Measurements from ENCODE around the gene ZBTB37. TPM values are rescaled to one million over a fixed set of nuclear protein-coding genes. Genes with fewer than 3 reads are reported as not detected.

ZBTB37 gene
- total RNA-seq, 1 donor from 2014 or later = 6.6 TPM

DNA sequence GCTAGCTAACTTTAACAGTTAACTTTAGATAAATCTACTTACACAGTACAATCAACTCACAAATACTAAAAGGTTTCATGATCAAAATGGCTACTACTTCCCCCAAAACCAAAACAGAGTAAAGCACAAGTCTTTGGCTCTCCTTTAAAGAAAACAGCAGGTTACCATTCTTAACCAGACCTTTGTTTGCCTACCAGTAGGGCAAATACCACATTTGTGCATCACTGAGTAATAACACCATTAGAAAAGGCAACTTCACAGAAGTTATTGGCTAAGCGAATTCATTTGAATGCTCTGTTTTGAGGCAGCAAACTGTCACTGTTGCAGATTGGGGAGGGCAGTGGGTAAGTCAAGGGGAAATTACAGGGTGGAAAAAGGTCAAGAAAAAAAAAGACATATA is 66.3 kb downstream of the ZBTB37 start:
- Histone ChIP-seq H3K9me3 (no peaks in the 10 kb centered on the region), H3K4me3 (no peak overlapping the region), H3K4me1 (no peaks in the 10 kb centered on the region), H3K27me3 (no peaks in the 10 kb centered on the region), H3K36me3 (peaks cover 0 to 11% of the 10 kb centered on the region in 2 donors), H3K27ac (no peak overlapping the region)
- intact Hi-C loops (cut with DNase I) = no loop called here
- DNase-seq (ENCODE audit: extremely low spot score in 2 of 2) = no peak
- TF ChIP-seq POLR2A (IDR thresholded peaks at IDR 0.05) = no peak
- TF ChIP-seq POLR2AphosphoS5 (IDR thresholded peaks at IDR 0.05; ENCODE audit: insufficient read depth in 1 of 2, low read depth in 1 of 2) = no peak
- TF ChIP-seq, protein P1, sequence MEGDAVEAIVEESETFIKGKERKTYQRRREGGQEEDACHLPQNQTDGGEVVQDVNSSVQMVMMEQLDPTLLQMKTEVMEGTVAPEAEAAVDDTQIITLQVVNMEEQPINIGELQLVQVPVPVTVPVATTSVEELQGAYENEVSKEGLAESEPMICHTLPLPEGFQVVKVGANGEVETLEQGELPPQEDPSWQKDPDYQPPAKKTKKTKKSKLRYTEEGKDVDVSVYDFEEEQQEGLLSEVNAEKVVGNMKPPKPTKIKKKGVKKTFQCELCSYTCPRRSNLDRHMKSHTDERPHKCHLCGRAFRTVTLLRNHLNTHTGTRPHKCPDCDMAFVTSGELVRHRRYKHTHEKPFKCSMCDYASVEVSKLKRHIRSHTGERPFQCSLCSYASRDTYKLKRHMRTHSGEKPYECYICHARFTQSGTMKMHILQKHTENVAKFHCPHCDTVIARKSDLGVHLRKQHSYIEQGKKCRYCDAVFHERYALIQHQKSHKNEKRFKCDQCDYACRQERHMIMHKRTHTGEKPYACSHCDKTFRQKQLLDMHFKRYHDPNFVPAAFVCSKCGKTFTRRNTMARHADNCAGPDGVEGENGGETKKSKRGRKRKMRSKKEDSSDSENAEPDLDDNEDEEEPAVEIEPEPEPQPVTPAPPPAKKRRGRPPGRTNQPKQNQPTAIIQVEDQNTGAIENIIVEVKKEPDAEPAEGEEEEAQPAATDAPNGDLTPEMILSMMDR (IDR thresholded peaks at IDR 0.05) = no peak

DNA sequence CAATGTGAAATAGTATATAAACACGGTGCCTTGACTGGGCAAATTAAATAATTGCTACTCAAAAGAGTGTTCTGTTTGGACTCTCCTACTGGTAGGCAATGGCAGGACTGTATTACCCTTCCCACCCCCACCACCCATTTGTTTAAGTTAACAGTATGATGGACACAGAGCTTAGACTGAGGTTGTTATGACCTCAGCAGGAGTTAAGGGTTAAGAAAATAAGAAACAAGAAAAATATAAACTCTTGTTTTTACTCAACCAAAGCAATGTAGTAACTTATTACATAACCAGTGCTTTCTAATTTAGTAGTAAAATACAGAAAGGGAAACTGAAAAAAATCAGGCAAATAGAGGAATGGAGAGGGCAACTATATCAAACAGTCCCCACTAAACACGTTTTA is 68.9 kb downstream of the ZBTB37 start:
- no peaks in the 10 kb centered on the region for H3K27me3 ChIP-seq
- H3K4me3 ChIP-seq = no peak overlapping the region
- DNase-seq (ENCODE audit: extremely low spot score in 2 of 2) = no peak
- no peak overlapping the region for H3K27ac ChIP-seq
- peaks cover 6 to 33% of the 10 kb centered on the region in 2 donors for H3K36me3 ChIP-seq
- TF ChIP-seq POLR2AphosphoS5 (IDR thresholded peaks at IDR 0.05; ENCODE audit: insufficient read depth in 1 of 2, low read depth in 1 of 2) (no peak), POLR2A (IDR thresholded peaks at IDR 0.05) (no peak)
- TF ChIP-seq, protein P1 (IDR thresholded peaks at IDR 0.05) = no peak
- intact Hi-C loops (cut with DNase I) = no loop called here
- no peaks in the 10 kb centered on the region for H3K9me3 ChIP-seq
- no peaks in the 10 kb centered on the region for H3K4me1 ChIP-seq

DNA sequence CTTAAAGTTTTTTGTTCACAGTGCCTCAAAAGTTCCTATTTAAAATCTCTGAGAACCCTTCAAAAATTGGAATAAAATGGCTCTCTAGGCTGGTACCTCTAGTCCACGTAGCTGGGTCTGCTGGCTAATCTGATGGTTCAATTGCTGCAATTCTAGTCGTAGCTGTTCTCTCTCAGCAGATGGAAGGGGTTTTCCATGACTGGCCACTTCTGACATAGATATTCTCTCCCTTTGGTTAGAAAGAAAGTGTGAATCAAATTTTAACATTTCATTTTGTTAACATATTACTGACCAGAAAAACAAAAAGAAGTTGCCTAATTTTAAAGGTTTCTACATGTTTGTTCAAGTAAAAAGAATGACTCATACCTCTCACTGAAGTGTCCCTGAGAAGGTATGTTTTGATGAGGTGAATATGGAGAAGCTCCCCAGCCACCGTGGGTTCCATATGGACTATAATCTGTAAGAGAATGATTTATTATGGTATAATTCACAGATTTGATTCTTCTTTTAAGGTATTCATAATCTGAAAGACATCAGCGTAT is 78.3 kb downstream of the ZBTB37 start:
- no peaks in the 10 kb centered on the region for H3K4me1 ChIP-seq
- H3K4me3 ChIP-seq = no peak overlapping the region
- TF ChIP-seq, protein P1 (IDR thresholded peaks at IDR 0.05) = no peak
- no peak for TF ChIP-seq POLR2A (IDR thresholded peaks at IDR 0.05)
- H3K27ac ChIP-seq = no peak overlapping the region
- no peaks in the 10 kb centered on the region for H3K27me3 ChIP-seq
- intact Hi-C loops (cut with DNase I) = no loop called here
- DNase-seq (ENCODE audit: extremely low spot score in 2 of 2) = no peak
- H3K9me3 ChIP-seq = no peaks in the 10 kb centered on the region
- peaks cover 5 to 82% of the 10 kb centered on the region in 2 donors for H3K36me3 ChIP-seq

DNA sequence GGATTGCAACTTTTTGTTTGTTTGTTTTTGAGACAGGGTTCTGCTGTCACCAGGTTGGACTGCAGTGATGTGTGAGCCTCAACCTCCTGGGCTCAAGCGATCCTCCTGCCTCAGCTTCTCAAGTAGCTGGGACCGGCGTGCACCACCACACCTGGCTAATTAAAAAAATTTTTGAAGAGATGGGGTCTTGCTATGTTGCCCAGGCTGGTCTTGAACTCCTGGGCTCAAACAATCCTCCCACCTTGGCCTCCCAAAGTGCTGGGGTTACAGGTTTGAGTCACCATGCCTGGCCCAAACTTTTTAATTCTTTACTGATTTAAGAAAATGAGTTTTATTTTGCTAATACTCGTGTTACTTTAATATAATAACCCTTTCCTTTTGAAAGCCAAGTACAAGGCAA is 80.4 kb downstream of the ZBTB37 start:
- no peak for DNase-seq (ENCODE audit: extremely low spot score in 2 of 2)
- Histone ChIP-seq H3K4me1 (no peaks in the 10 kb centered on the region), H3K27ac (no peak overlapping the region), H3K9me3 (no peaks in the 10 kb centered on the region), H3K36me3 (peaks cover 11 to 75% of the 10 kb centered on the region in 2 donors), H3K4me3 (no peak overlapping the region), H3K27me3 (no peaks in the 10 kb centered on the region)
- intact Hi-C loops (cut with DNase I) = no loop called here
- TF ChIP-seq POLR2A (IDR thresholded peaks at IDR 0.05) (no peak), POLR2AphosphoS5 (IDR thresholded peaks at IDR 0.05; ENCODE audit: insufficient read depth in 1 of 2, low read depth in 1 of 2) (no peak)
- TF ChIP-seq, protein P1 (IDR thresholded peaks at IDR 0.05) = no peak

Small RNA genes within 50 kb of the gene (small RNA-seq; reads per million reads assigned to genes)
- not detected for gene RNA5SP67

Other genes with a start within 250 kb of the ZBTB37 start
- gene TEX50, start 233.0 kb upstream of the ZBTB37 start, total RNA-seq = not detected
- not detected for gene ANKRD45, start 198.5 kb upstream of the ZBTB37 start, total RNA-seq
- gene KLHL20, start 153.4 kb upstream of the ZBTB37 start, total RNA-seq = 14.7 TPM
- gene DARS2, start 43.7 kb upstream of the ZBTB37 start, total RNA-seq = 6.4 TPM
- gene CENPL, start 43.5 kb upstream of the ZBTB37 start, total RNA-seq = 3.7 TPM
- 466 TPM for gene GAS5, start 391 bp upstream of the ZBTB37 start, total RNA-seq
- gene SERPINC1, start 48.9 kb downstream of the ZBTB37 start, total RNA-seq = not detected
- gene RC3H1, start 154.0 kb downstream of the ZBTB37 start, total RNA-seq = 25.3 TPM

Measured in vagina (tissue), 2 donors.